NK-92 (cell line): ENCODE results near the gene ZBTB33.

Source experiments
- DNase-seq: peaks from one replicate; lab custom pipeline; 2025; ENCODE audit not compliant: unreplicated experiment; lab: John Stamatoyannopoulos, UW

The ZBTB33 gene

DNA sequence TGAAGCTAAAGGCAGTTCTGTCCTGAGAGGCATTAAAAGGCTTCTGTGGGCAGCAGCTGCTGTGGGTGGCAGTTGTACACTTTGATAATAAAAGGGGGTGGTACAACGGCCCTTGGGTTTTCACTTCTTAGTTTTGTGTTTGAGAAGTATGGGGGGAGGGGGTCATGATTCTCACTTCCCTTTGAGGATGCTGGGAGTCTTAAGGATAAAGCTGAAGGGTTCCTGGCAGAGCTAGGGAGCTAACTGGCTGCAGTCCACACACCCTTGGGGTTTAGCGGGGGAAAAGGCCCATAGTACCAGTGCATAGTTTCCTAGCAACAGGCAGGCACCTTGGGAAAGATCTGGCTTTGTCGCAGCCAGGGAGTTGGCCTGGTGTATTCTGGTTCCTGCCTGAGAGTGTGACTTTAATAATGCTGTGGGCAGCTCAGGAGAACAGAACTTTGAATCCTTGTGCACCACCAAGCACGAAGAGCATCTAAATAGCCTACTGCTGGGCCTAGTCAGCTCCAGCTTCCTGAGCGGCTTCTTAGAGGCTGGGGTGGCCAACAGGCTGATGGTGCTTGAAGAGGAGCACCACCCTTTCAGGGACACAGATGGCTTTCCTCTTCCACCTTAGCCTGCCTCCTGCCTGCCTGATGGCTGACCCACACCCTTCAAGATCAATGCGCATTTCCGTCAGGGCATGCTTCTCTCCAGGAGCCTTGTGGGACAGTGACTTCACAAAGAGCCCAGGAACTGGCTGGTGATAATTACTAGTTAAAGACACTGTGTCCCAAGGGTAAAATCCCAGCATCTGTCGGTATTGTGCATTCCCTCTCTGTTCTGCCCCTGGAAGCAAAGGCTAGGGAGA lies 12.5 kb downstream of the ZBTB33 start:
- DNase-seq, result no peak

DNA sequence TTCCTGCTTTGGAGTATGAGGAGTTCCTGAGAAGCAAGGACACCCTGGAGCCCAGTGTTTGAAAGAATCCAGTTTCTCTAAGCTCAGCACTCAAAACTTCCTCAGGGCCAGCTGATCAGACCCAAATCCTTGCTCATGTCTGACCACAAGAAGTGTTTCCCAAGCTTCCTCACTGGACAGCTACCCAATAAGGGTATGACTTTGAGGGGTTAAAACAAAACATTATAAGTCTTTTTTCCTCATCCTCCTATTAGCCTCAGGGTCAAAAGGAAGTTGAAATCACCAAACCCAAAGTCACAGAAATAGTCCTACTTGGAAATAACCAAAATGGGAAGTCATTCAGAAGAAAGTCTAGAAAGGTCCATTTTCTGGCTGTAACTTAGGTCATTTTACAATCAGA lies 13.7 kb downstream of the ZBTB33 start:
- DNase-seq, result no peak

- DNase-seq, result no peak
These were observed 18.9 kb downstream of the ZBTB33 start for GRCh38 chrX:120269373-120270035.

DNA sequence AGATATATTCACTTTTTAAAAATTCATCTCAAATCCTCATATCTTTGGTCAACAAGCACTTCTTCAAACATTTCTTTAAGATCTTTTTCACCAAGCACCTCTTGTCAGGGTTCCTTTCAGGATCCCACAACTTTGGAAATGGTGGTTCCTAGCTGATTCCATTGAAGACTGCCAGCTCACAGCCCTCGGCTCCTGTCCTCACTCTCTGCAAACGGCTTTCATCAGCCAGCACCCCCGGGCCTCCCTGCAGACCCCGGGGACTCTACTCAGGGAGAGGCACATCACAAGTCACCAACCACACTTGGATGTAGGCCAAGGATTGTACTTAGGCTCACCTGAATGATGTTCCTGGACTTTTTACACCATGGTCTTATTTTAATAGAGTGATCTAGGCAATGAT lies 20.0 kb downstream of the ZBTB33 start:
- DNase-seq, result no peak

- no peak for DNase-seq
These were observed 20.6 kb downstream of the ZBTB33 start for GRCh38 chrX:120271218-120271617.

- DNase-seq, result no peak
These were observed 23.5 kb downstream of the ZBTB33 start for GRCh38 chrX:120274145-120274544.

- no peak for DNase-seq
These were observed 24.3 kb downstream of the ZBTB33 start for GRCh38 chrX:120274958-120275357.

DNA sequence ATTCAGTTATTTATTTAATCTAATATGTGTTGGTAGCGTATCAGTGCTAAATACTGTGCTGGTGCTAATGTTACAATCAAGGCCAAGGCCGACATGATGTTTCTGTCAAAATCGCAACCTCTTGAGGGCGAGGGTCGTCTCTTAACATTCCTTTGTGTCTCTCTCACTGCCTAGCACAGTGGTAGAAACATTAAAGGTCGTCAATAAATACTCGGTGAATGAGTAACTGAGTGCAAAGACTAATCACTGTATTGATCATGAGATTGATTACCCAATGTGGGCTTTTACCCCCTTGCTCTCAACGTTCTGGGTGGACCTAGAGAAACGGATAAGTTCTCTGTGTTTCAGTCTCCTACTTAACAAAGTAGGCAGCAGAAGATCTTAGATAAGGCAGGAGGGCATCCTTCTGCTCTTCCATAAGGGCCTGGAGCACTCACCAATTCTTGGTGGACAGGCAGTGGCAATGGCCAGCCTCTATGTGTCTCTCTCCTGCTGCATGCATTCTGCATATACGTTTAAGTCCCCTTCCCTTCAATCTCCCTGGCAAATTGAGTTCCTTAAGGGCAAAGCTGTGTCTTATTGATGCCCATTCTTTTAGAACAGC lies 30.5 kb downstream of the ZBTB33 start:
- DNase-seq, result no peak

DNA sequence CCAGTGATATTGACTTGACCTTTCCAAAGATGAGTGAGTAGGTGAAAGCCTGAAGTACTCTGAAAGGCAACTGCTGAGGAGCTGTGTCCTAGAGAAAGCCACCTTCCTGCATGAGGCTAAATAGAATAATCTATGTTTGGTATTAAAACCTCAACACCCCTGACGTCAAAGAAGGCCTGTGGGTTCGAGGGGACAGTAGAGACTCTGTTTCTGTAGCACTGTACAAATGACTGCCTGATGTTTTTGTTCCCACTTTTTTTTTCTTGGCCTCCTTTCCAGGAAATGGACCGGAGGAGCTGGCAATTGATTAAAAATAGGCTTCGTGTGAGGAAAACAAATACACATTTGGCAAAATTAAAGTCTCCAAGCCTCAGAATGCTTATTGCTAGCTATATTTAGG lies 31.1 kb downstream of the ZBTB33 start:
- no peak for DNase-seq

DNA sequence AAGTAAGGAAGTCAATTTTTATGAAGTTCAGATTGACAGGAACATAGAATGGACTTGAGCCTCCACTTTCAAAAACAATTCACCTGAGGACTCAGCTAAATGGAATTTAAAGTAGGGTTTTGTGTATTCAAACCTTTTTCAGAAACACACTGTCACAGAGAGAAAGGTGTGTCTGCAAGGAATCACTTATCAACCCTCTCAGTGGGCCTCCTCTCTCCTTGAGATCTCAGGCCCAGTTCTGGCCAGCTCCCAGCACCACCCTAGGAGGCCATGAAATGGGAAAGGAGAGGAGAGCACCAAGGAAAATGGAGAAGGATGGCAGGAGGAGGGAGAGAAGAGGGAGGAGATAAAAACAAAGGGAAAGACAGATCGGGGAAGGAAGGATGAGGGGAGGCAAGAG lies 32.1 kb downstream of the ZBTB33 start:
- no peak for DNase-seq

DNA sequence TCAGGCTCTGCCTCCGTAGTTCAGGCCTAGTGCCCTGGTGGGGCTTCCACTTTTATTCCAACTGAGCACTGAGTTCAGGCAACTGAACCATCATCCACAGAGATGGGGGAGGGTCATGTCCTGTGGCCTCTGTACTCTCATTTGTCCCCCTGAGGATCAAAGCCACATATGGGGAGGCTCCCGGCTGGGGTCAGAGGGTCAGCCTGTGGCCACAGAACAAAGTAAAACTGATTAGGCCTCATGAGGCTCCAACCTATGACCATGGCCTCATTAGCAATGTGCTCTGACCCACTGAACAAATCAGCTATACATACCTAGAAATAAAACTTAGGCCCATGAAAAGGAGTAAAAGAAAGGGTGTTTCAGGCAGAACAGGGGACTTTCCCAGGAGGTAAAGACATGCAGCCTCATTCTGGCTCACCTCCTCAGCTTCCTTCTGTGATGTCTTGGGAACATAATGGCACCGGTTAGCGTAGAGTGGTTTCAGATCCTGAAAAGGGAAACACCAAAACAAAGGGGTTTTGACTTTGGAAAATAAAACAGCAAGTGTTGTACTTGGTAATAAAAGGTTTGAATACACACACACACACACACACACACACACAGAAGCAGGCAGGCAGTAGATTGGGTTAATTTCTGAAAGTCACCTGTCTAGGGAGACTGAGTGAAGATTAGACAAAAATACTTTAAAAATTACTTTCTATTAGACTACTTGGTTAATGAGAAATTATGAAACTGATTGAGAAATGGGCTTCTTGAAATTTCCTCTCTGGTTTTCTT lies 36.3 kb downstream of the ZBTB33 start:
- DNase-seq, result no peak

DNA sequence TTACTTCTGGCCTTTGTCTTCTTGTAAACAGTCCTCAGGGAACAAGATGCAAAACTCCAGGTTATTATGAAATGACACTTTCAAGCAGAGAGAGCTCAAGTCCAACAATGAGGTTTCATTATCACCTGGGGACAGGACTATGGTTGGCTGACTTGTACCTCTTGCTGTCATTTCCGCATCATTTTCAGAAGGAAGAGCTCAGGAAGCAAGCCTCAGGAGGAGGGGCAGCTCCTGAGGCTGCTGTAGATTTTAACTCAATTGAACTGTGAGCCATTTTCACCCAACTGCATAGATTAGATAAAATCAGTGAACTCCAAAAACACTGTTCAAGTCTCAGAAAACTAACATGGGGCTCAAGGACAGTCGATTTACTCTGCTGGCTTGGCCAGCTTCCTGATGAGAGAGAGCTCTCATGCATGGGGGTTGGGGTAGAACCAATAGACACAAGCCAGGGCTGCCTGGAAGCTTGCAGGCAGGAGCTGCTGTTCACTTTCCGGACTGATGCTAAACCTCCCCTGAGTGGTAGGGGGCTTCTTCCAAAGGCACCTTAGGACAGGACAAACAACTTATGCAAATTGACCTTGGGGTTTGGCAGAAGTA lies 37.0 kb downstream of the ZBTB33 start:
- DNase-seq, result no peak

DNA sequence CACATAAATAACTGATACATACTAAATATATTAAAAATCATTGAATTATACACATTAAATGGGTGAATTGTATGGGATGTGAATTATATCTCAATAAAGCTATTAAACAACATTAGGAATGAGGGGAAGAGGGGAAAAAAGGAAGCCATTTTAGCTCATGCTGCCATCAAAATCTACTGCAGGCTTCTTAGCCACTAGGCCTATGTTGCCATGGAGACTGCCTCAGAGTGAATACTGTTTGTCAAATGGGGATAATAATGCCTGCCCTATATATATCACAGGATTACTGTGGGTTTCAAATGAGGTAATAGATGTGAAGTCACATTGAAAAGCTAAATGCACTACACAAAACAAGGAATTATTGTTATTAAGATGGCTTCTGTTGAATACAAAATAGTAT lies 39.5 kb downstream of the ZBTB33 start:
- DNase-seq, result no peak

- no peak for DNase-seq
These were observed 40.6 kb downstream of the ZBTB33 start for GRCh38 chrX:120291211-120291610.

DNA sequence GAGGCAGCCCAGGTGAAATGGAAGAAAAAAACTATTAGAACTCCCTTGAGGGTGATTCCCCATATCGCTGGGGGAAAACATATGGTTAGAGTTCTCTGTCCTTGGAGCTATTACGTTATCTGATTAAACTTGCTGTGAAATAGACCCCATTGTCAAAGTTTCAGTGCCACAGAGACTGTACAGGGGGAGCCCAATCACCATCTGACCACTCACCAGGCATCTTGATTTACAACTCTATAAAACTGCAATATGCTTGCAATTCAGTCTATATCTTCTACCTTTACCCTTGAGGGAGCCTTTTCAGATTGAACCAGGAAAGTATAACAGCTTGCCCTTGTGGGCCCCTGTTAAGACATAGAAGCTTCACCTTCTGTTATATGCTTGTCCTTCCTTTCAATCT lies 42.4 kb downstream of the ZBTB33 start:
- no peak for DNase-seq

- no peak for DNase-seq
These were observed 44.0 kb downstream of the ZBTB33 start for GRCh38 chrX:120294651-120295050.

GRCh38 chrX:120297923-120298322 lies 47.3 kb downstream of the ZBTB33 start:
- no peak for DNase-seq

DNA sequence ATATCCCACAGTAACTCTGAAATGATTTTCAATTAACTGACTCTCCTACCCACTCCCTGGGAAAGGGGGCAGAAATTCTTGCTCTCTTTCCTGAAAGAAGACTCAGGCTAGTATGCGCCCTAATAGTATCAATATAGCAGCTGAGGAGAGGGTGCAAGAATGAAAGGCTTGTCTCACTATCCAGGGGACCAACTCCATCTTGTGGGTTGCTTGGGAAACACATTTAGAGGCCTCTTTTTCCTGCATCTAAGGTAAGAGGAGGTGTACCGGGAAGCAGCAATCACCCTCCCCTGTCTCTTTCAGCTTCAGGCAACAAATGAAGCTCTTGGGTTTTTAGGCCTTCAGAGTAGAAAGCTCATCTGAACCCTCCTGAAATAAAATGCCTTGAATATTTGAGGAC lies 49.3 kb downstream of the ZBTB33 start:
- DNase-seq, result no peak

DNA sequence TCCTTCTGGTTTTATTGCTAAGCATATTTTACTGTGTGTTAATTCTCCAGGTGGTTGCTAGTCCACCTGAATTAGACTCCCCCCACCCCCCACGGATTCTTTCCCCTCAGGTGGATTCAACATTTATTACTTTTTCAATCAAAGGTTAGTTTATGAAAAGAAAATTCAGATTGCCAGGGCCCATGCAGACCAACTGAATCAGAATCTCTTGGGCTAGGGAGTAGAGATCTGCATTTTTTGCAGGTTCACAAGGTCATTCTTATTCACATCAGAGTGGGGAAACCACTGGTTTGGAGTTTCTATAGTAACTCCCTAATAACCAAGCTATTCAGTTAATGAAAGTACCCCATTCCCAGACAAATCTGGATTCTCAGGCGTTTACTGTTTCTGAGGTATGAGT lies 50.9 kb downstream of the ZBTB33 start:
- no peak for DNase-seq

- no peak for DNase-seq
These were observed 51.3 kb downstream of the ZBTB33 start for GRCh38 chrX:120301960-120302359.

GRCh38 chrX:120302434-120302833 lies 51.8 kb downstream of the ZBTB33 start:
- no peak for DNase-seq
